HepG2 (cell line): Measurements from ENCODE around the gene SNRNP35. TPM values are rescaled to one million over a fixed set of nuclear protein-coding genes. Genes with fewer than 3 reads are reported as not detected.
A peak's percentile ranks its signal among the peaks of the same experiment; 100 is the strongest.

Experiments
- ATAC-seq: fragments of 200-7000 bp; cut with Tn5 transposase; 3 replicates; pipeline ENCODE4 v1.9.1; 2020; ENCODE audit warnings: mild to moderate bottlenecking, moderate library complexity
- BruUV-seq: library from RNA; stranded (reverse); fragments of 400-500 nt; replicated peaks from 2 replicates; lab custom pipeline; 2021; lab: Mats Ljungman, UMichigan
- CTCF ChIA-PET: fragments of 300-600 bp; formaldehyde crosslinking; extraction: SDS; loops from one replicate; lab custom pipeline; 2021; ENCODE audit warnings: low total read pairs, inconsistent platforms, low intra/inter-chr PET ratio; lab: Yijun Ruan, JAX
- POLR2A ChIA-PET: fragments of 350-600 bp; sonication (Branson Sonifier 250); formaldehyde crosslinking; loops from one replicate; lab custom pipeline; 2020; ENCODE audit warnings: antibody characterized with exemption, inconsistent platforms; lab: Yijun Ruan, JAX
- DNase-seq: peaks from one replicate; pipeline ENCODE4 v3.0.0-alpha.2; 2015; ENCODE audit warnings: low spot score
- FAIRE-seq: peaks from 3 replicates; lab custom pipeline; 2011; peaks lifted over from hg19 to GRCh38; lab: Jason Lieb, UNC
- H2AFZ ChIP-seq: one replicate; pipeline ENCODE4 v1.6.1; 2011; ENCODE audit warnings: low read length, inconsistent platforms
- H3K27ac ChIP-seq: fragments of 300-600 bp; 3 replicates; pipeline ENCODE4 v1.8.0; 2011; ENCODE audit warnings: mixed run types, mild to moderate bottlenecking, mixed read lengths, low read length, inconsistent platforms; ENCODE audit not compliant: insufficient read depth; ENCODE audit errors: extremely low read length
- H3K27me3 ChIP-seq, 2 experiments: fragments of 200-600 bp in 1 of 2; 2 replicates in 1 of 2; 3 replicates in 1 of 2; pipeline versions ENCODE4 v1.6.0 to v1.8.0; 2011; ENCODE audit warnings: low read length in 2 of 2, mild to moderate bottlenecking in 2 of 2, moderate library complexity in 2 of 2, inconsistent platforms in 1 of 2; ENCODE audit not compliant: insufficient read depth in 2 of 2, control insufficient read depth in 1 of 2
- H3K36me3 ChIP-seq, 2 experiments: fragments of 200-600 bp in 1 of 2; replicated peaks in 1 of 2; 2 replicates in 1 of 2; 3 replicates in 1 of 2; pipeline versions ENCODE4 v1.5.1 to v1.8.0; 2011; ENCODE audit warnings: low read length in 2 of 2, inconsistent platforms in 1 of 2; ENCODE audit not compliant: insufficient read depth in 2 of 2, control insufficient read depth in 1 of 2
- H3K4me1 ChIP-seq: 2 replicates; pipeline ENCODE4 v1.5.1; 2012; ENCODE audit warnings: low read length, inconsistent platforms; ENCODE audit not compliant: insufficient read depth
- H3K4me2 ChIP-seq: 2 replicates; pipeline ENCODE4 v1.6.0; 2011; ENCODE audit warnings: low read depth, low read length, inconsistent platforms
- H3K4me3 ChIP-seq, 3 experiments: fragments of 200-600 bp in 1 of 3; sonication (generic), shearing (Covaris generic) in 1 of 3; replicated peaks in 1 of 3; 2 replicates each; pipeline ENCODE4 v1.5.1; 2011 to 2016; ENCODE audit warnings: low read length in 3 of 3, inconsistent platforms in 2 of 3, low read depth in 2 of 3, mild to moderate bottlenecking in 2 of 3, control low read depth in 1 of 3, mixed read lengths in 1 of 3; ENCODE audit not compliant: insufficient read depth in 1 of 3
- H3K79me2 ChIP-seq: one replicate; pipeline ENCODE4 v1.6.1; 2011; ENCODE audit warnings: low read length, inconsistent platforms; ENCODE audit not compliant: insufficient read depth
- H3K9ac ChIP-seq: 2 replicates; pipeline ENCODE4 v1.6.0; 2011; ENCODE audit warnings: mild to moderate bottlenecking, low read depth, low read length, inconsistent platforms; ENCODE audit not compliant: insufficient read depth
- H3K9me3 ChIP-seq: 2 replicates; pipeline ENCODE4 v1.5.1; 2012; ENCODE audit warnings: mild to moderate bottlenecking, low read length
- H4K20me1 ChIP-seq: 2 replicates; pipeline ENCODE4 v1.6.0; 2011; ENCODE audit warnings: inconsistent platforms, mild to moderate bottlenecking, low read length, moderate library complexity; ENCODE audit not compliant: insufficient read depth
- BORCS8-MEF2B ChIP-seq: sonication (generic); formaldehyde crosslinking; IDR thresholded peaks from 2 replicates; pipeline ENCODE4 v1.8.0; 2022; ENCODE audit warnings: mild to moderate bottlenecking, missing genetic modification reagents
- THRA ChIP-seq: sonication (generic); formaldehyde crosslinking; IDR thresholded peaks from 2 replicates; pipeline ENCODE4 v1.4.0; 2020; ENCODE audit warnings: missing genetic modification reagents, borderline replicate concordance
- ZFYVE20 ChIP-seq: sonication (generic); formaldehyde crosslinking; IDR thresholded peaks from 2 replicates; pipeline ENCODE4 v1.8.0; 2023; ENCODE audit warnings: low read depth, mild to moderate bottlenecking, moderate library complexity, missing genetic modification reagents, borderline replicate concordance
- ZMYM4 ChIP-seq: sonication (generic); formaldehyde crosslinking; IDR thresholded peaks from 2 replicates; pipeline ENCODE4 v1.8.1; 2023; ENCODE audit warnings: mild to moderate bottlenecking, missing genetic modification reagents
- WGBS: methylation state at CpG from one replicate; pipeline ENCODE4 v1.1.6; 2017; ENCODE audit warnings: low lambda C conversion rate; 5-methylcytosine and 5-hydroxymethylcytosine counted together
- in situ Hi-C: cut with HindIII; loops from 2 replicates; pipeline ENCODE4 v1.10.0; 2017; ENCODE audit warnings: low pct_unique_long_range_greater_than_20kb; ENCODE audit not compliant: extremely low pct_ligation_motif_present
- intact Hi-C: fragments of 100-400 bp; cut with micrococcal nuclease; formaldehyde crosslinking; loops from one replicate; pipeline ENCODE4 v1.10.0; 2022; ENCODE audit not compliant: unreplicated experiment
- polyA plus RNA-seq, 8 experiments: library from polyadenylated mRNA; depleted of rRNA in 3 of 8; stranded (reverse) in 7 of 8; unstranded in 1 of 8; fragments of >200 nt; fragmentation: Illumina TruSeq in 4 of 8; extraction: Trizol in 4 of 8; gene quantifications; 2 replicates each; pipeline versions ENCODE4 v1.2.1 to v1.2.3, GENCODE V29; 2011 to 2016; ENCODE audit warnings: low read depth in 4 of 8, missing spikeins in 1 of 8, mixed read lengths in 1 of 8; ENCODE audit not compliant: insufficient read depth in 1 of 8
- total RNA-seq, 5 experiments: library from RNA; depleted of rRNA; stranded (reverse); fragments of >200 nt; fragmentation: Illumina TruSeq; extraction: Trizol; gene quantifications; 2 replicates each; pipeline ENCODE4 v1.2.3, GENCODE V29; 2016; ENCODE audit warnings: low read depth in 1 of 5
- TF ChIP-seq, protein P1 (sequence below): sonication (generic); formaldehyde crosslinking; IDR thresholded peaks from 2 replicates; pipeline ENCODE4 v1.5.1; 2020; ENCODE audit warnings: missing genetic modification reagents, mild to moderate bottlenecking, borderline replicate concordance
- TF ChIP-seq, protein P2 (sequence below): sonication (generic); formaldehyde crosslinking; IDR thresholded peaks from 2 replicates; pipeline ENCODE4 v1.5.0; 2020; ENCODE audit warnings: mild to moderate bottlenecking, missing genetic modification reagents
- TF ChIP-seq, protein P3 (sequence below): sonication (generic); formaldehyde crosslinking; IDR thresholded peaks from 2 replicates; pipeline ENCODE4 v1.5.0; 2020; ENCODE audit warnings: missing genetic modification reagents
- TF ChIP-seq, protein P4 (sequence below): IDR thresholded peaks from 2 replicates; pipeline ENCODE4 v1.6.1; 2016
- TF ChIP-seq, protein P5 (sequence below): sonication (generic); formaldehyde crosslinking; IDR thresholded peaks from 2 replicates; pipeline ENCODE4 v1.4.0; 2020; ENCODE audit warnings: missing genetic modification reagents

SNRNP35 gene
- total and polyA plus RNA-seq, 2 of the 13 experiments (the other 11 are each of a cell fraction or from before 2014, with no cell fraction given): 11.3 to 22.6 TPM

- Histone ChIP-seq H3K9ac (no peak overlapping the region), H3K4me2 (no peak overlapping the region), H3K27me3 (no peaks in the 10 kb centered on the region), H3K9me3 (no peaks in the 10 kb centered on the region), H3K4me1 (peaks cover 27% of the 10 kb centered on the region), H3K36me3 (peaks cover 8 to 16% of the 10 kb centered on the region in 2 experiments; a peak in 3 of 5 replicates), H3K4me3 (no peak overlapping the region), H3K27ac (no peak overlapping the region), H3K79me2 (no peaks in the 10 kb centered on the region), H4K20me1 (no peaks in the 10 kb centered on the region), H2AFZ (no peak overlapping the region)
- DNase-seq (peak; percentile 61), FAIRE-seq (peak; percentile 86), ATAC-seq (peak; percentile 84)
- BruUV-seq: no TSS peak
- ChIA-PET CTCF (no interaction called here), POLR2A (interaction anchor here (0.6 to 1.6 kb wide), 2 partner anchors 40 to 43 kb away, joined by 3 to 6 read pairs; partner anchors contain the start of gene SNRNP35)
- in situ Hi-C loops (no loop called here), intact Hi-C loops (no loop called here)
- whole genome bisulfite sequencing: 55% methylated on average over 12 of the region's 13 CpGs
- peak; percentile 40; the same call in 1 of the 2 replicates for TF ChIP-seq ZMYM4 (CRISPR knock-in tag)
- TF ChIP-seq, protein P1, sequence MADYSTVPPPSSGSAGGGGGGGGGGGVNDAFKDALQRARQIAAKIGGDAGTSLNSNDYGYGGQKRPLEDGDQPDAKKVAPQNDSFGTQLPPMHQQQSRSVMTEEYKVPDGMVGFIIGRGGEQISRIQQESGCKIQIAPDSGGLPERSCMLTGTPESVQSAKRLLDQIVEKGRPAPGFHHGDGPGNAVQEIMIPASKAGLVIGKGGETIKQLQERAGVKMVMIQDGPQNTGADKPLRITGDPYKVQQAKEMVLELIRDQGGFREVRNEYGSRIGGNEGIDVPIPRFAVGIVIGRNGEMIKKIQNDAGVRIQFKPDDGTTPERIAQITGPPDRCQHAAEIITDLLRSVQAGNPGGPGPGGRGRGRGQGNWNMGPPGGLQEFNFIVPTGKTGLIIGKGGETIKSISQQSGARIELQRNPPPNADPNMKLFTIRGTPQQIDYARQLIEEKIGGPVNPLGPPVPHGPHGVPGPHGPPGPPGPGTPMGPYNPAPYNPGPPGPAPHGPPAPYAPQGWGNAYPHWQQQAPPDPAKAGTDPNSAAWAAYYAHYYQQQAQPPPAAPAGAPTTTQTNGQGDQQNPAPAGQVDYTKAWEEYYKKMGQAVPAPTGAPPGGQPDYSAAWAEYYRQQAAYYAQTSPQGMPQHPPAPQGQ (CRISPR knock-in tag): no peak
- TF ChIP-seq, protein P2, sequence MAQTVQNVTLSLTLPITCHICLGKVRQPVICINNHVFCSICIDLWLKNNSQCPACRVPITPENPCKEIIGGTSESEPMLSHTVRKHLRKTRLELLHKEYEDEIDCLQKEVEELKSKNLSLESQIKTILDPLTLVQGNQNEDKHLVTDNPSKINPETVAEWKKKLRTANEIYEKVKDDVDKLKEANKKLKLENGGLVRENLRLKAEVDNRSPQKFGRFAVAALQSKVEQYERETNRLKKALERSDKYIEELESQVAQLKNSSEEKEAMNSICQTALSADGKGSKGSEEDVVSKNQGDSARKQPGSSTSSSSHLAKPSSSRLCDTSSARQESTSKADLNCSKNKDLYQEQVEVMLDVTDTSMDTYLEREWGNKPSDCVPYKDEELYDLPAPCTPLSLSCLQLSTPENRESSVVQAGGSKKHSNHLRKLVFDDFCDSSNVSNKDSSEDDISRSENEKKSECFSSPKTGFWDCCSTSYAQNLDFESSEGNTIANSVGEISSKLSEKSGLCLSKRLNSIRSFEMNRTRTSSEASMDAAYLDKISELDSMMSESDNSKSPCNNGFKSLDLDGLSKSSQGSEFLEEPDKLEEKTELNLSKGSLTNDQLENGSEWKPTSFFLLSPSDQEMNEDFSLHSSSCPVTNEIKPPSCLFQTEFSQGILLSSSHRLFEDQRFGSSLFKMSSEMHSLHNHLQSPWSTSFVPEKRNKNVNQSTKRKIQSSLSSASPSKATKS (CRISPR knock-in tag): no peak
- TF ChIP-seq, protein P3, sequence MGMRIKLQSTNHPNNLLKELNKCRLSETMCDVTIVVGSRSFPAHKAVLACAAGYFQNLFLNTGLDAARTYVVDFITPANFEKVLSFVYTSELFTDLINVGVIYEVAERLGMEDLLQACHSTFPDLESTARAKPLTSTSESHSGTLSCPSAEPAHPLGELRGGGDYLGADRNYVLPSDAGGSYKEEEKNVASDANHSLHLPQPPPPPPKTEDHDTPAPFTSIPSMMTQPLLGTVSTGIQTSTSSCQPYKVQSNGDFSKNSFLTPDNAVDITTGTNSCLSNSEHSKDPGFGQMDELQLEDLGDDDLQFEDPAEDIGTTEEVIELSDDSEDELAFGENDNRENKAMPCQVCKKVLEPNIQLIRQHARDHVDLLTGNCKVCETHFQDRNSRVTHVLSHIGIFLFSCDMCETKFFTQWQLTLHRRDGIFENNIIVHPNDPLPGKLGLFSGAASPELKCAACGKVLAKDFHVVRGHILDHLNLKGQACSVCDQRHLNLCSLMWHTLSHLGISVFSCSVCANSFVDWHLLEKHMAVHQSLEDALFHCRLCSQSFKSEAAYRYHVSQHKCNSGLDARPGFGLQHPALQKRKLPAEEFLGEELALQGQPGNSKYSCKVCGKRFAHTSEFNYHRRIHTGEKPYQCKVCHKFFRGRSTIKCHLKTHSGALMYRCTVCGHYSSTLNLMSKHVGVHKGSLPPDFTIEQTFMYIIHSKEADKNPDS (CRISPR knock-in tag): no peak
- TF ChIP-seq THRA (CRISPR knock-in tag): peak; percentile 73; the same call in 1 of the 2 replicates
- TF ChIP-seq, protein P4, sequence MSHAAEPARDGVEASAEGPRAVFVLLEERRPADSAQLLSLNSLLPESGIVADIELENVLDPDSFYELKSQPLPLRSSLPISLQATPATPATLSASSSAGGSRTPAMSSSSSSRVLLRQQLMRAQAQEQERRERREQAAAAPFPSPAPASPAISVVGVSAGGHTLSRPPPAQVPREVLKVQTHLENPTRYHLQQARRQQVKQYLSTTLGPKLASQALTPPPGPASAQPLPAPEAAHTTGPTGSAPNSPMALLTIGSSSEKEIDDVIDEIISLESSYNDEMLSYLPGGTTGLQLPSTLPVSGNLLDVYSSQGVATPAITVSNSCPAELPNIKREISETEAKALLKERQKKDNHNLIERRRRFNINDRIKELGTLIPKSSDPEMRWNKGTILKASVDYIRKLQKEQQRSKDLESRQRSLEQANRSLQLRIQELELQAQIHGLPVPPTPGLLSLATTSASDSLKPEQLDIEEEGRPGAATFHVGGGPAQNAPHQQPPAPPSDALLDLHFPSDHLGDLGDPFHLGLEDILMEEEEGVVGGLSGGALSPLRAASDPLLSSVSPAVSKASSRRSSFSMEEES (CRISPR knock-in tag): no peak
- no peak for TF ChIP-seq ZFYVE20 (CRISPR knock-in tag)
- 0 out of 2 replicates have a peak, but pooled peaks have one; percentile 42 for TF ChIP-seq BORCS8-MEF2B (CRISPR knock-in tag)
- TF ChIP-seq, protein P5, sequence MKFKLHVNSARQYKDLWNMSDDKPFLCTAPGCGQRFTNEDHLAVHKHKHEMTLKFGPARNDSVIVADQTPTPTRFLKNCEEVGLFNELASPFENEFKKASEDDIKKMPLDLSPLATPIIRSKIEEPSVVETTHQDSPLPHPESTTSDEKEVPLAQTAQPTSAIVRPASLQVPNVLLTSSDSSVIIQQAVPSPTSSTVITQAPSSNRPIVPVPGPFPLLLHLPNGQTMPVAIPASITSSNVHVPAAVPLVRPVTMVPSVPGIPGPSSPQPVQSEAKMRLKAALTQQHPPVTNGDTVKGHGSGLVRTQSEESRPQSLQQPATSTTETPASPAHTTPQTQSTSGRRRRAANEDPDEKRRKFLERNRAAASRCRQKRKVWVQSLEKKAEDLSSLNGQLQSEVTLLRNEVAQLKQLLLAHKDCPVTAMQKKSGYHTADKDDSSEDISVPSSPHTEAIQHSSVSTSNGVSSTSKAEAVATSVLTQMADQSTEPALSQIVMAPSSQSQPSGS: no peak
These were observed 40.3 kb downstream of the SNRNP35 start for GRCh38 chr12:123498126-123498825.
